HepG2 (cell line): ENCODE data around the gene TAF3. TPM values are rescaled to one million over a fixed set of nuclear protein-coding genes. Genes with fewer than 3 reads are reported as not detected.

Source experiments
- ATAC-seq: fragments of 200-7000 bp; cut with Tn5 transposase; 3 replicates; pipeline ENCODE4 v1.9.1; 2020; ENCODE audit warnings: mild to moderate bottlenecking, moderate library complexity
- BruUV-seq: library from RNA; stranded (reverse); fragments of 400-500 nt; replicated peaks from 2 replicates; lab custom pipeline; 2021; lab: Mats Ljungman, UMichigan
- CTCF ChIA-PET: fragments of 300-600 bp; formaldehyde crosslinking; extraction: SDS; loops from one replicate; lab custom pipeline; 2021; ENCODE audit warnings: low total read pairs, inconsistent platforms, low intra/inter-chr PET ratio; lab: Yijun Ruan, JAX
- POLR2A ChIA-PET: fragments of 350-600 bp; sonication (Branson Sonifier 250); formaldehyde crosslinking; loops from one replicate; lab custom pipeline; 2020; ENCODE audit warnings: antibody characterized with exemption, inconsistent platforms; lab: Yijun Ruan, JAX
- DNase-seq: peaks from one replicate; pipeline ENCODE4 v3.0.0-alpha.2; 2015; ENCODE audit warnings: low spot score
- FAIRE-seq: peaks from 3 replicates; lab custom pipeline; 2011; peaks lifted over from hg19 to GRCh38; lab: Jason Lieb, UNC
- H2AFZ ChIP-seq: one replicate; pipeline ENCODE4 v1.6.1; 2011; ENCODE audit warnings: low read length, inconsistent platforms
- H3K27ac ChIP-seq: fragments of 300-600 bp; 3 replicates; pipeline ENCODE4 v1.8.0; 2011; ENCODE audit warnings: mixed run types, mild to moderate bottlenecking, mixed read lengths, low read length, inconsistent platforms; ENCODE audit not compliant: insufficient read depth; ENCODE audit errors: extremely low read length
- H3K27me3 ChIP-seq, 2 experiments: fragments of 200-600 bp in 1 of 2; 2 replicates in 1 of 2; 3 replicates in 1 of 2; pipeline versions ENCODE4 v1.6.0 to v1.8.0; 2011; ENCODE audit warnings: low read length in 2 of 2, mild to moderate bottlenecking in 2 of 2, moderate library complexity in 2 of 2, inconsistent platforms in 1 of 2; ENCODE audit not compliant: insufficient read depth in 2 of 2, control insufficient read depth in 1 of 2
- H3K36me3 ChIP-seq, 2 experiments: fragments of 200-600 bp in 1 of 2; replicated peaks in 1 of 2; 2 replicates in 1 of 2; 3 replicates in 1 of 2; pipeline versions ENCODE4 v1.5.1 to v1.8.0; 2011; ENCODE audit warnings: low read length in 2 of 2, inconsistent platforms in 1 of 2; ENCODE audit not compliant: insufficient read depth in 2 of 2, control insufficient read depth in 1 of 2
- H3K4me1 ChIP-seq: 2 replicates; pipeline ENCODE4 v1.5.1; 2012; ENCODE audit warnings: low read length, inconsistent platforms; ENCODE audit not compliant: insufficient read depth
- H3K4me2 ChIP-seq: 2 replicates; pipeline ENCODE4 v1.6.0; 2011; ENCODE audit warnings: low read depth, low read length, inconsistent platforms
- H3K4me3 ChIP-seq, 3 experiments: fragments of 200-600 bp in 1 of 3; sonication (generic), shearing (Covaris generic) in 1 of 3; replicated peaks in 1 of 3; 2 replicates each; pipeline ENCODE4 v1.5.1; 2011 to 2016; ENCODE audit warnings: low read length in 3 of 3, inconsistent platforms in 2 of 3, low read depth in 2 of 3, mild to moderate bottlenecking in 2 of 3, control low read depth in 1 of 3, mixed read lengths in 1 of 3; ENCODE audit not compliant: insufficient read depth in 1 of 3
- H3K79me2 ChIP-seq: one replicate; pipeline ENCODE4 v1.6.1; 2011; ENCODE audit warnings: low read length, inconsistent platforms; ENCODE audit not compliant: insufficient read depth
- H3K9ac ChIP-seq: 2 replicates; pipeline ENCODE4 v1.6.0; 2011; ENCODE audit warnings: mild to moderate bottlenecking, low read depth, low read length, inconsistent platforms; ENCODE audit not compliant: insufficient read depth
- H3K9me3 ChIP-seq: 2 replicates; pipeline ENCODE4 v1.5.1; 2012; ENCODE audit warnings: mild to moderate bottlenecking, low read length
- H4K20me1 ChIP-seq: 2 replicates; pipeline ENCODE4 v1.6.0; 2011; ENCODE audit warnings: inconsistent platforms, mild to moderate bottlenecking, low read length, moderate library complexity; ENCODE audit not compliant: insufficient read depth
- ATF7 ChIP-seq, 2 experiments: fragments of 450-650 bp in 1 of 2; sonication (generic) in 1 of 2; formaldehyde crosslinking in 1 of 2; IDR thresholded peaks; 2 replicates each; pipeline versions ENCODE4 v1.4.0 to v1.6.1; 2016 to 2020; ENCODE audit warnings: antibody characterized with exemption in 1 of 2, mild to moderate bottlenecking in 1 of 2, missing genetic modification reagents in 1 of 2
- ATRX ChIP-seq: sonication (generic); formaldehyde crosslinking; IDR thresholded peaks from 2 replicates; pipeline ENCODE4 v1.4.0; 2020; ENCODE audit warnings: missing genetic modification reagents, borderline replicate concordance
- DMTF1 ChIP-seq: sonication (generic); formaldehyde crosslinking; IDR thresholded peaks from 2 replicates; pipeline ENCODE4 v1.4.0; 2020; ENCODE audit warnings: mild to moderate bottlenecking, missing genetic modification reagents
- GTF3A ChIP-seq: sonication (generic); formaldehyde crosslinking; conservative IDR thresholded peaks from 2 replicates; pipeline ENCODE4 v1.4.0; 2020; ENCODE audit warnings: mild to moderate bottlenecking, missing genetic modification reagents
- KDM2A ChIP-seq: sonication (generic); formaldehyde crosslinking; IDR thresholded peaks from 2 replicates; pipeline ENCODE4 v1.4.0; 2020; ENCODE audit warnings: low read depth, missing genetic modification reagents, borderline replicate concordance
- KLF16 ChIP-seq, 2 experiments: sonication (generic) in 1 of 2; formaldehyde crosslinking in 1 of 2; IDR thresholded peaks; 2 replicates each; pipeline versions ENCODE4 v1.6.1 to v1.8.0; 2016 to 2023; ENCODE audit warnings: missing genetic modification reagents in 2 of 2, missing compliant biosample characterization in 1 of 2
- MYPOP ChIP-seq: sonication (generic); formaldehyde crosslinking; IDR thresholded peaks from 2 replicates; pipeline ENCODE4 v1.8.1; 2023; ENCODE audit warnings: mild to moderate bottlenecking, moderate library complexity, missing genetic modification reagents
- TFAP4 ChIP-seq: sonication (generic); IDR thresholded peaks from 2 replicates; pipeline ENCODE4 v1.6.1; 2016; ENCODE audit warnings: low read depth, borderline replicate concordance
- YEATS4 ChIP-seq: sonication (generic); formaldehyde crosslinking; IDR thresholded peaks from 2 replicates; pipeline ENCODE4 v1.4.0; 2020; ENCODE audit warnings: missing genetic modification reagents, borderline replicate concordance
- ZMYM3 ChIP-seq: sonication (generic); formaldehyde crosslinking; IDR thresholded peaks from 2 replicates; pipeline ENCODE4 v1.5.1; 2020; ENCODE audit warnings: mild to moderate bottlenecking, missing genetic modification reagents
- ZNF10 ChIP-seq: sonication (generic); formaldehyde crosslinking; IDR thresholded peaks from 2 replicates; pipeline ENCODE4 v1.4.0; 2020; ENCODE audit warnings: mild to moderate bottlenecking, low read depth, missing genetic modification reagents, borderline replicate concordance
- ZNF446 ChIP-seq: sonication (generic); formaldehyde crosslinking; IDR thresholded peaks from 2 replicates; pipeline ENCODE4 v1.5.0; 2020; ENCODE audit warnings: mild to moderate bottlenecking, missing genetic modification reagents
- ZNF556 ChIP-seq: sonication (generic); formaldehyde crosslinking; IDR thresholded peaks from 2 replicates; pipeline ENCODE4 v1.4.0; 2020; ENCODE audit warnings: mild to moderate bottlenecking, missing genetic modification reagents, borderline replicate concordance
- ZNF572 ChIP-seq: sonication (generic); formaldehyde crosslinking; IDR thresholded peaks from 2 replicates; pipeline ENCODE4 v1.5.1; 2020; ENCODE audit warnings: mild to moderate bottlenecking, missing genetic modification reagents
- ZNF703 ChIP-seq: sonication (generic); formaldehyde crosslinking; IDR thresholded peaks from 2 replicates; pipeline ENCODE4 v1.5.1; 2020; ENCODE audit warnings: missing genetic modification reagents, mild to moderate bottlenecking, moderate library complexity, borderline replicate concordance
- ZNF737 ChIP-seq: sonication (generic); formaldehyde crosslinking; IDR thresholded peaks from 2 replicates; pipeline ENCODE4 v1.5.0; 2020; ENCODE audit warnings: missing genetic modification reagents, mild to moderate bottlenecking, borderline replicate concordance
- ZNF879 ChIP-seq: sonication (generic); formaldehyde crosslinking; IDR thresholded peaks from 2 replicates; pipeline ENCODE4 v1.8.1; 2023; ENCODE audit warnings: missing genetic modification reagents
- ZSCAN21 ChIP-seq: sonication (generic); formaldehyde crosslinking; IDR thresholded peaks from 2 replicates; pipeline ENCODE4 v1.8.0; 2022; ENCODE audit warnings: mild to moderate bottlenecking, missing genetic modification reagents, moderate library complexity, borderline replicate concordance
- WGBS: methylation state at CpG from one replicate; pipeline ENCODE4 v1.1.6; 2017; ENCODE audit warnings: low lambda C conversion rate; 5-methylcytosine and 5-hydroxymethylcytosine counted together
- in situ Hi-C: cut with HindIII; loops from 2 replicates; pipeline ENCODE4 v1.10.0; 2017; ENCODE audit warnings: low pct_unique_long_range_greater_than_20kb; ENCODE audit not compliant: extremely low pct_ligation_motif_present
- intact Hi-C: fragments of 100-400 bp; cut with micrococcal nuclease; formaldehyde crosslinking; loops from one replicate; pipeline ENCODE4 v1.10.0; 2022; ENCODE audit not compliant: unreplicated experiment
- polyA plus RNA-seq, 8 experiments: library from polyadenylated mRNA; depleted of rRNA in 3 of 8; stranded (reverse) in 7 of 8; unstranded in 1 of 8; fragments of >200 nt; fragmentation: Illumina TruSeq in 4 of 8; extraction: Trizol in 4 of 8; gene quantifications; 2 replicates each; pipeline versions ENCODE4 v1.2.1 to v1.2.3, GENCODE V29; 2011 to 2016; ENCODE audit warnings: low read depth in 4 of 8, missing spikeins in 1 of 8, mixed read lengths in 1 of 8; ENCODE audit not compliant: insufficient read depth in 1 of 8
- total RNA-seq, 5 experiments: library from RNA; depleted of rRNA; stranded (reverse); fragments of >200 nt; fragmentation: Illumina TruSeq; extraction: Trizol; gene quantifications; 2 replicates each; pipeline ENCODE4 v1.2.3, GENCODE V29; 2016; ENCODE audit warnings: low read depth in 1 of 5

The TAF3 gene
- total and polyA plus RNA-seq, 2 of the 13 experiments (the other 11 are each of a cell fraction or from before 2014, with no cell fraction given) = 1.7 to 2.9 TPM

- Histone ChIP-seq H3K4me3 (no peak overlapping the region), H3K9ac (no peak overlapping the region), H3K27me3 (no peaks in the 10 kb centered on the region), H3K36me3 (peaks cover 0 to 4% of the 10 kb centered on the region in 2 experiments; a peak in 2 of 5 replicates), H3K4me2 (no peak overlapping the region), H3K27ac (no peak overlapping the region), H3K4me1 (no peaks in the 10 kb centered on the region), H4K20me1 (no peaks in the 10 kb centered on the region), H3K79me2 (no peaks in the 10 kb centered on the region), H3K9me3 (no peaks in the 10 kb centered on the region), H2AFZ (no peak overlapping the region)
- in situ Hi-C loops (no loop called here), intact Hi-C loops (no loop called here)
- no peak for ATAC-seq
- no peak for DNase-seq
- BruUV-seq = no TSS peak
- no peak for FAIRE-seq
- 91% methylated on average over 1 of the region's 1 CpG for WGBS
- ChIA-PET CTCF (no interaction called here), POLR2A (no interaction called here)
- TF ChIP-seq ZNF446 = no peak
- TF ChIP-seq TFAP4 = no peak
- no peak for TF ChIP-seq YEATS4 (CRISPR knock-in tag)
- TF ChIP-seq ATRX = no peak
- TF ChIP-seq ZNF10 (CRISPR knock-in tag) = no peak
- TF ChIP-seq ZNF703 (CRISPR knock-in tag) = no peak
- no peak for TF ChIP-seq ZNF572 (CRISPR knock-in tag)
- TF ChIP-seq ZNF879 (CRISPR knock-in tag) = no peak
- no peak for TF ChIP-seq GTF3A (CRISPR knock-in tag)
- TF ChIP-seq ZMYM3 (CRISPR knock-in tag) = no peak
- no peak for TF ChIP-seq MYPOP (CRISPR knock-in tag)
- TF ChIP-seq KDM2A = no peak
- TF ChIP-seq DMTF1 (CRISPR knock-in tag) = no peak
- TF ChIP-seq ZSCAN21 (CRISPR knock-in tag) = no peak
- TF ChIP-seq ATF7 (IDR thresholded peaks at IDR 0.05) = no peak
- TF ChIP-seq ATF7 (CRISPR knock-in tag; IDR thresholded peaks at IDR 0.05) = no peak
- TF ChIP-seq ZNF737 (CRISPR knock-in tag) = no peak
- no peak for TF ChIP-seq ZNF556 (CRISPR knock-in tag)
- TF ChIP-seq KLF16 (CRISPR knock-in tag; IDR thresholded peaks at IDR 0.05) = no peak
Measured at GRCh38 chr10:7891634-7892033, 73.3 kb downstream of the TAF3 start.
